ENCODE data around the gene FAM72C.
"Not testable (repeated sequence)": the region's sequence is repeated elsewhere in the genome, so short reads cannot be mapped to it uniquely, and the experiment has no call there.

The FAM72C gene

GRCh38 chr1:143984721-143985473 lies 13.1 kb upstream of the FAM72C start:
- not testable (repeated sequence) for DNase-seq (ENCODE audit: low spot score)

- not testable (repeated sequence) for DNase-seq (ENCODE audit: low spot score)
These were observed 2.6 kb upstream of the FAM72C start for GRCh38 chr1:143974416-143974815.

GRCh38 chr1:143973876-143974414 lies 2.2 kb upstream of the FAM72C start:
- DNase-seq (ENCODE audit: low spot score), result not testable (repeated sequence)

GRCh38 chr1:143972753-143973326 lies 1.1 kb upstream of the FAM72C start:
- DNase-seq (ENCODE audit: low spot score), result not testable (repeated sequence)

GRCh38 chr1:143965860-143966259 lies 5.9 kb downstream of the FAM72C start:
- not testable (repeated sequence) for DNase-seq (ENCODE audit: low spot score)

GRCh38 chr1:143964294-143964693 lies 7.5 kb downstream of the FAM72C start:
- DNase-seq (ENCODE audit: low spot score), result not testable (repeated sequence)

- DNase-seq (ENCODE audit: low spot score), result not testable (repeated sequence)
These were observed 15.9 kb downstream of the FAM72C start for GRCh38 chr1:143955930-143956329.

GRCh38 chr1:143952913-143953312 lies 18.9 kb downstream of the FAM72C start:
- not testable (repeated sequence) for DNase-seq (ENCODE audit: low spot score)

GRCh38 chr1:143951485-143952391 lies 20.0 kb downstream of the FAM72C start:
- DNase-seq (ENCODE audit: low spot score), result not testable (repeated sequence)

GRCh38 chr1:143947749-143948148 lies 24.0 kb downstream of the FAM72C start:
- DNase-seq (ENCODE audit: low spot score), result not testable (repeated sequence)

GRCh38 chr1:143945253-143945652 lies 26.5 kb downstream of the FAM72C start:
- not testable (repeated sequence) for DNase-seq (ENCODE audit: low spot score)

GRCh38 chr1:143944576-143945240 lies 27.1 kb downstream of the FAM72C start:
- DNase-seq (ENCODE audit: low spot score), result not testable (repeated sequence)

- not testable (repeated sequence) for DNase-seq (ENCODE audit: low spot score)
These were observed 28.3 kb downstream of the FAM72C start for GRCh38 chr1:143943319-143943978.

- DNase-seq (ENCODE audit: low spot score), result not testable (repeated sequence)
These were observed 29.4 kb downstream of the FAM72C start for GRCh38 chr1:143942238-143942860.

GRCh38 chr1:143939666-143940065 lies 32.1 kb downstream of the FAM72C start:
- not testable (repeated sequence) for DNase-seq (ENCODE audit: low spot score)

- not testable (repeated sequence) for DNase-seq (ENCODE audit: low spot score)
These were observed 32.9 kb downstream of the FAM72C start for GRCh38 chr1:143938922-143939321.

GRCh38 chr1:143936457-143937115 lies 35.2 kb downstream of the FAM72C start:
- not testable (repeated sequence) for DNase-seq (ENCODE audit: low spot score)

- not testable (repeated sequence) for DNase-seq (ENCODE audit: low spot score)
These were observed 52.7 kb downstream of the FAM72C start for GRCh38 chr1:143919127-143919526.

GRCh38 chr1:143918552-143918951 lies 53.2 kb downstream of the FAM72C start:
- DNase-seq (ENCODE audit: low spot score), result not testable (repeated sequence)

GRCh38 chr1:143913705-143914104 lies 58.1 kb downstream of the FAM72C start:
- not testable (repeated sequence) for DNase-seq (ENCODE audit: low spot score)

Measured in HuH-7 (cell line).